ENCODE measurements around the gene KLHDC4.

The KLHDC4 gene

GRCh38 chr16:87671221-87671620, 94.6 kb downstream of the KLHDC4 start:
- WGBS (ENCODE audit: extremely low coverage, insufficient coverage, insufficient read length): no CpG with 5 or more reads among the region's 13 CpGs
- H3K27me3 ChIP-seq (ENCODE audit: insufficient read depth, low read length): no peaks in the 10 kb centered on the region

GRCh38 chr16:87669672-87670071, 96.1 kb downstream of the KLHDC4 start:
- WGBS (ENCODE audit: extremely low coverage, insufficient coverage, insufficient read length): no CpG with 5 or more reads among the region's 21 CpGs
- Histone ChIP-seq H2BK5ac (ENCODE audit: low read depth, low read length, poor library complexity) (no peak overlapping the region), H3K4ac (ENCODE audit: low read depth, low read length) (no peak overlapping the region), H3K9me3 (ENCODE audit: insufficient read depth, low read depth, low read length) (peaks cover 1% of the 10 kb centered on the region), H3K27ac (ENCODE audit: low read depth, low read length) (no peak overlapping the region), H3K23ac (ENCODE audit: low read length) (no peak overlapping the region), H3K36me3 (ENCODE audit: control insufficient read depth in 1 of 2, insufficient read depth in 2 of 2, low read length in 2 of 2) (no peaks in the 10 kb centered on the region), H2AFZ (ENCODE audit: insufficient read depth, low read length, poor library complexity) (no peak overlapping the region), H3K14ac (ENCODE audit: low read length) (no peak overlapping the region), H3K27me3 (ENCODE audit: insufficient read depth, low read length) (no peaks in the 10 kb centered on the region), H3K18ac (ENCODE audit: low read length) (no peak overlapping the region), H4K91ac (ENCODE audit: low read depth, low read length) (no peak overlapping the region), H3K4me2 (ENCODE audit: low read length) (no peak overlapping the region), H3K4me1 (ENCODE audit: control insufficient read depth in 1 of 2, insufficient read depth in 2 of 2, low read length in 2 of 2) (no peaks in the 10 kb centered on the region), H2AK5ac (ENCODE audit: low read length) (no peak overlapping the region), H3K4me3 (ENCODE audit: low read depth, low read length) (no peak overlapping the region), H4K12ac (ENCODE audit: low read depth, low read length) (no peak overlapping the region), H2BK120ac (ENCODE audit: insufficient read depth, low read length, poor library complexity) (no peak overlapping the region), H3K79me1 (ENCODE audit: low read length) (no peaks in the 10 kb centered on the region), H4K8ac (ENCODE audit: low read depth, low read length) (no peak overlapping the region), H2BK12ac (ENCODE audit: low read length) (no peak overlapping the region), H3K9ac (ENCODE audit: low read length) (no peak overlapping the region), H3K79me2 (ENCODE audit: control insufficient read depth, insufficient read depth, low read length, poor library complexity) (no peaks in the 10 kb centered on the region)
- no peak for DNase-seq

More at GRCh38 chr16:87671221-87671620, 94.6 kb downstream of the KLHDC4 start:
- Histone ChIP-seq H4K8ac (ENCODE audit: low read depth, low read length) (no peak overlapping the region), H4K12ac (ENCODE audit: low read depth, low read length) (no peak overlapping the region), H2BK12ac (ENCODE audit: low read length) (no peak overlapping the region), H3K4me3 (ENCODE audit: low read depth, low read length) (no peak overlapping the region), H2BK120ac (ENCODE audit: insufficient read depth, low read length, poor library complexity) (no peak overlapping the region), H2BK5ac (ENCODE audit: low read depth, low read length, poor library complexity) (no peak overlapping the region), H3K4ac (ENCODE audit: low read depth, low read length) (no peak overlapping the region), H4K91ac (ENCODE audit: low read depth, low read length) (no peak overlapping the region), H3K23ac (ENCODE audit: low read length) (no peak overlapping the region), H3K79me1 (ENCODE audit: low read length) (no peaks in the 10 kb centered on the region), H3K36me3 (ENCODE audit: control insufficient read depth in 1 of 2, insufficient read depth in 2 of 2, low read length in 2 of 2) (no peaks in the 10 kb centered on the region), H3K4me1 (ENCODE audit: control insufficient read depth in 1 of 2, insufficient read depth in 2 of 2, low read length in 2 of 2) (no peaks in the 10 kb centered on the region), H3K18ac (ENCODE audit: low read length) (no peak overlapping the region), H3K4me2 (ENCODE audit: low read length) (no peak overlapping the region), H3K14ac (ENCODE audit: low read length) (no peak overlapping the region), H3K27ac (ENCODE audit: low read depth, low read length) (no peak overlapping the region), H2AFZ (ENCODE audit: insufficient read depth, low read length, poor library complexity) (no peak overlapping the region), H3K9ac (ENCODE audit: low read length) (no peak overlapping the region), H3K79me2 (ENCODE audit: control insufficient read depth, insufficient read depth, low read length, poor library complexity) (no peaks in the 10 kb centered on the region), H3K9me3 (ENCODE audit: insufficient read depth, low read depth, low read length) (peaks cover 1% of the 10 kb centered on the region), H2AK5ac (ENCODE audit: low read length) (no peak overlapping the region)
- DNase-seq: no peak

- Histone ChIP-seq H3K27ac (ENCODE audit: low read depth, low read length) (no peak overlapping the region), H3K23ac (ENCODE audit: low read length) (no peak overlapping the region), H2BK12ac (ENCODE audit: low read length) (no peak overlapping the region), H3K4me1 (ENCODE audit: control insufficient read depth in 1 of 2, insufficient read depth in 2 of 2, low read length in 2 of 2) (no peaks in the 10 kb centered on the region), H3K18ac (ENCODE audit: low read length) (no peak overlapping the region), H3K14ac (ENCODE audit: low read length) (no peak overlapping the region), H4K12ac (ENCODE audit: low read depth, low read length) (no peak overlapping the region), H3K4me3 (ENCODE audit: low read depth, low read length) (no peak overlapping the region), H2AFZ (ENCODE audit: insufficient read depth, low read length, poor library complexity) (no peak overlapping the region), H2AK5ac (ENCODE audit: low read length) (no peak overlapping the region), H4K91ac (ENCODE audit: low read depth, low read length) (no peak overlapping the region), H2BK120ac (ENCODE audit: insufficient read depth, low read length, poor library complexity) (no peak overlapping the region), H3K9me3 (ENCODE audit: insufficient read depth, low read depth, low read length) (peaks cover 1% of the 10 kb centered on the region), H3K4ac (ENCODE audit: low read depth, low read length) (no peak overlapping the region), H4K8ac (ENCODE audit: low read depth, low read length) (no peak overlapping the region), H2BK5ac (ENCODE audit: low read depth, low read length, poor library complexity) (no peak overlapping the region), H3K36me3 (ENCODE audit: control insufficient read depth in 1 of 2, insufficient read depth in 2 of 2, low read length in 2 of 2) (no peaks in the 10 kb centered on the region), H3K79me2 (ENCODE audit: control insufficient read depth, insufficient read depth, low read length, poor library complexity) (no peaks in the 10 kb centered on the region), H3K9ac (ENCODE audit: low read length) (no peak overlapping the region), H3K27me3 (ENCODE audit: insufficient read depth, low read length) (no peaks in the 10 kb centered on the region), H3K79me1 (ENCODE audit: low read length) (no peaks in the 10 kb centered on the region), H3K4me2 (ENCODE audit: low read length) (no peak overlapping the region)
- WGBS (ENCODE audit: extremely low coverage, insufficient coverage, insufficient read length): no CpG with 5 or more reads among the region's 19 CpGs
- DNase-seq: peak in 1 of 2 donors; percentile 9
These were observed 97.8 kb downstream of the KLHDC4 start for GRCh38 chr16:87667946-87668345.

- H3K27me3 ChIP-seq (ENCODE audit: insufficient read depth, low read length): no peaks in the 10 kb centered on the region
These were observed 98.3 kb downstream of the KLHDC4 start for GRCh38 chr16:87667443-87667842.

More at GRCh38 chr16:87667443-87667842, 98.3 kb downstream of the KLHDC4 start:
- no peak overlapping the region for H3K9ac ChIP-seq (ENCODE audit: low read length)
- no CpG with 5 or more reads among the region's 7 CpGs for WGBS (ENCODE audit: extremely low coverage, insufficient coverage, insufficient read length)
- no peaks in the 10 kb centered on the region for H3K9me3 ChIP-seq (ENCODE audit: insufficient read depth, low read depth, low read length)
- no peak overlapping the region for H4K8ac ChIP-seq (ENCODE audit: low read depth, low read length)
- H3K23ac ChIP-seq (ENCODE audit: low read length): no peak overlapping the region
- no peak overlapping the region for H3K14ac ChIP-seq (ENCODE audit: low read length)
- H3K79me2 ChIP-seq (ENCODE audit: control insufficient read depth, insufficient read depth, low read length, poor library complexity): no peaks in the 10 kb centered on the region
- no peak overlapping the region for H4K91ac ChIP-seq (ENCODE audit: low read depth, low read length)
- no peak for DNase-seq
- no peak overlapping the region for H4K12ac ChIP-seq (ENCODE audit: low read depth, low read length)
- no peak overlapping the region for H3K4me3 ChIP-seq (ENCODE audit: low read depth, low read length)
- H2BK12ac ChIP-seq (ENCODE audit: low read length): no peak overlapping the region
- no peak overlapping the region for H3K18ac ChIP-seq (ENCODE audit: low read length)
- H3K36me3 ChIP-seq (ENCODE audit: control insufficient read depth in 1 of 2, insufficient read depth in 2 of 2, low read length in 2 of 2): no peaks in the 10 kb centered on the region
- H3K4ac ChIP-seq (ENCODE audit: low read depth, low read length): no peak overlapping the region
- no peak overlapping the region for H3K27ac ChIP-seq (ENCODE audit: low read depth, low read length)
- H2BK5ac ChIP-seq (ENCODE audit: low read depth, low read length, poor library complexity): no peak overlapping the region
- no peak overlapping the region for H2BK120ac ChIP-seq (ENCODE audit: insufficient read depth, low read length, poor library complexity)
- no peaks in the 10 kb centered on the region for H3K4me1 ChIP-seq (ENCODE audit: control insufficient read depth in 1 of 2, insufficient read depth in 2 of 2, low read length in 2 of 2)
- no peak overlapping the region for H3K4me2 ChIP-seq (ENCODE audit: low read length)
- H2AFZ ChIP-seq (ENCODE audit: insufficient read depth, low read length, poor library complexity): no peak overlapping the region
- H2AK5ac ChIP-seq (ENCODE audit: low read length): no peak overlapping the region
- H3K79me1 ChIP-seq (ENCODE audit: low read length): no peaks in the 10 kb centered on the region

Data from trophoblast cell (in vitro differentiated cells and primary cell).